ENCODE measurements around the gene KCTD6. TPM values are rescaled to one million over a fixed set of nuclear protein-coding genes. Genes with fewer than 3 reads are reported as not detected.

The KCTD6 gene
- total RNA-seq, 1 donor from 2014 or later, result 7.6 TPM

GRCh38 chr3:58487140-58487886, 4.6 kb upstream of the KCTD6 start:
- no peak for DNase-seq (ENCODE audit: low read depth)
- no peak overlapping the region for H3K4me3 ChIP-seq (ENCODE audit: low read depth, low read length)
- H3K36me3 ChIP-seq (ENCODE audit: control insufficient read depth, insufficient read depth, low read length), result no peaks in the 10 kb centered on the region
- no peak for TF ChIP-seq CTCF (IDR thresholded peaks at IDR 0.05; ENCODE audit: insufficient read depth, low read length, poor library complexity, severe bottlenecking)
- H3K27me3 ChIP-seq (ENCODE audit: control insufficient read depth, insufficient read depth, low read length), result peaks cover 2% of the 10 kb centered on the region

GRCh38 chr3:58488967-58489366, 2.9 kb upstream of the KCTD6 start:
- Histone ChIP-seq H3K36me3 (ENCODE audit: control insufficient read depth, insufficient read depth, low read length) (no peaks in the 10 kb centered on the region), H3K4me3 (ENCODE audit: low read depth, low read length) (no peak overlapping the region), H3K27me3 (ENCODE audit: control insufficient read depth, insufficient read depth, low read length) (peaks cover 2% of the 10 kb centered on the region)
- DNase-seq (ENCODE audit: low read depth), result no peak
- no peak for TF ChIP-seq CTCF (IDR thresholded peaks at IDR 0.05; ENCODE audit: insufficient read depth, low read length, poor library complexity, severe bottlenecking)

- no peak for TF ChIP-seq CTCF (IDR thresholded peaks at IDR 0.05; ENCODE audit: insufficient read depth, low read length, poor library complexity, severe bottlenecking)
- no peaks in the 10 kb centered on the region for H3K36me3 ChIP-seq (ENCODE audit: control insufficient read depth, insufficient read depth, low read length)
- H3K27me3 ChIP-seq (ENCODE audit: control insufficient read depth, insufficient read depth, low read length), result peaks cover 2% of the 10 kb centered on the region
- H3K4me3 ChIP-seq (ENCODE audit: low read depth, low read length), result no peak overlapping the region
- no peak for DNase-seq (ENCODE audit: low read depth)
Observed at GRCh38 chr3:58490860-58491501, 915 bp upstream of the KCTD6 start.

GRCh38 chr3:58492494-58492905, 604 bp downstream of the KCTD6 start:
- no peak for TF ChIP-seq CTCF (IDR thresholded peaks at IDR 0.05; ENCODE audit: insufficient read depth, low read length, poor library complexity, severe bottlenecking)
- Histone ChIP-seq H3K36me3 (ENCODE audit: control insufficient read depth, insufficient read depth, low read length) (no peaks in the 10 kb centered on the region), H3K27me3 (ENCODE audit: control insufficient read depth, insufficient read depth, low read length) (peaks cover 2% of the 10 kb centered on the region), H3K4me3 (ENCODE audit: low read depth, low read length) (peak overlapping the region; percentile 79)
- DNase-seq (ENCODE audit: low read depth), result no peak

GRCh38 chr3:58494107-58494506, 2.2 kb downstream of the KCTD6 start:
- no peak for TF ChIP-seq CTCF (IDR thresholded peaks at IDR 0.05; ENCODE audit: insufficient read depth, low read length, poor library complexity, severe bottlenecking)
- Histone ChIP-seq H3K36me3 (ENCODE audit: control insufficient read depth, insufficient read depth, low read length) (no peaks in the 10 kb centered on the region), H3K4me3 (ENCODE audit: low read depth, low read length) (no peak overlapping the region), H3K27me3 (ENCODE audit: control insufficient read depth, insufficient read depth, low read length) (no peaks in the 10 kb centered on the region)
- no peak for DNase-seq (ENCODE audit: low read depth)
